Measurements from ENCODE around the gene CHRNA9.

Gene CHRNA9

DNA sequence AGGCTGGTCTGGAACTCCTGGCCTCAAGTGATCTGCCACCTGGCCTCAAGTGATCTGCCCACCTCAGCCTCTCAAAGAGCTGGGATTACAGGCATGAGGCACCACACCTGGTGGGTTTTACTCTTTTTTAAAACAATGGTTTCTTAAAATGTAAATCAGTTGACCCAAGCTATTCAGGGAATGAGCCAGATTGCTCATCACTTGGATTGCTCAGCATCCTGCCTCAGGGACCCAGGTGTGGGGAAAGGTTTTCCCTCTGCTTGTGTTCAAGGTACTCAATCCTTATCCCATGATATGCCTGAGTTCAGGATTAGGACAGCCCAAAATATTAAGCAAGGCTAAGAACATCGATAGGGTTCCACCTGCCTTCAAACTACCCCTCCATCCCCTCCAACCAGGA, 67.4 kb downstream of the CHRNA9 start:
- Histone ChIP-seq H3K9ac (ENCODE audit: low read length) (no peak overlapping the region), H3K4me1 (ENCODE audit: low read length) (no peaks in the 10 kb centered on the region), H3K79me2 (ENCODE audit: low read length) (no peaks in the 10 kb centered on the region), H3K9me3 (replicated peaks; ENCODE audit: insufficient read depth, low read length) (no peaks in the 10 kb centered on the region), H3K4me2 (ENCODE audit: low read depth, low read length) (no peak overlapping the region), H3K27ac (ENCODE audit: low read length) (no peak overlapping the region), H3F3A (ENCODE audit: insufficient read depth, low read length) (no peaks in the 10 kb centered on the region), H3K36me3 (replicated peaks; ENCODE audit: insufficient read depth, low read length) (no peaks in the 10 kb centered on the region), H3K27me3 (replicated peaks; ENCODE audit: insufficient read depth, low read length) (no peaks in the 10 kb centered on the region), H4K20me1 (ENCODE audit: insufficient read depth, low read length) (no peaks in the 10 kb centered on the region), H3K9me2 (replicated peaks; ENCODE audit: insufficient read depth, low read length) (no peaks in the 10 kb centered on the region), H2AFZ (ENCODE audit: low read length) (no peak overlapping the region), H3K4me3 (ENCODE audit: low read length) (no peak overlapping the region)
- no peak for DNase-seq
- no peak for TF ChIP-seq EZH2 (optimal IDR thresholded peaks at IDR 0.05; ENCODE audit: low read depth, low read length)
- TF ChIP-seq CTCF (IDR thresholded peaks at IDR 0.05; ENCODE audit: low read length): no peak
- TF ChIP-seq EZH2phosphoT487 (IDR thresholded peaks at IDR 0.05; ENCODE audit: low read length): no peak

DNA sequence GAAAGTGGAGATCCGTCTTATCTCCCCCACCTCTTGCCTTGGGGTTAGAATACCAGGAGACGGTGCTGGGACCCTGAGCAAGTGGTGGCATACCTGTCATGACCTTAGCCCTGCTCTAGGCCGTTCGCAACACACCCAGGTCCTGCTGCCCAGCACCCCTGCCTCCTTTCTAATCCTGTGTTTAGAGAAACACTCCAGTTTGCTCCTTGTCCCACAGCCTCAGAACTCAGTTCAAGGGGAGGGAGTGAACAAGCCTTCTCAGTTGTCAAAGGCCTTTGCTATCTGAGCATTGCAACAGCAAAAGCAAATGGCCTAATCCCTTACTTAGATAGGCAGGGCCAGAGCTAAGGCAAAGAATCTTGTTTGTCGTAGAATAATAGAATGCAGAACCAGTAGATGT, 67.9 kb downstream of the CHRNA9 start:
- no peak for DNase-seq
- H3K27ac ChIP-seq (ENCODE audit: low read length): no peak overlapping the region

More for the DNA sequence above, 67.9 kb downstream of the CHRNA9 start:
- Histone ChIP-seq H3K4me3 (ENCODE audit: low read length) (no peak overlapping the region), H3F3A (ENCODE audit: insufficient read depth, low read length) (no peaks in the 10 kb centered on the region), H3K4me2 (ENCODE audit: low read depth, low read length) (no peak overlapping the region), H3K9me3 (replicated peaks; ENCODE audit: insufficient read depth, low read length) (no peaks in the 10 kb centered on the region), H4K20me1 (ENCODE audit: insufficient read depth, low read length) (no peaks in the 10 kb centered on the region), H3K27me3 (replicated peaks; ENCODE audit: insufficient read depth, low read length) (no peaks in the 10 kb centered on the region), H3K4me1 (ENCODE audit: low read length) (no peaks in the 10 kb centered on the region), H3K36me3 (replicated peaks; ENCODE audit: insufficient read depth, low read length) (no peaks in the 10 kb centered on the region), H3K79me2 (ENCODE audit: low read length) (no peaks in the 10 kb centered on the region), H3K9me2 (replicated peaks; ENCODE audit: insufficient read depth, low read length) (no peaks in the 10 kb centered on the region), H2AFZ (ENCODE audit: low read length) (no peak overlapping the region), H3K9ac (ENCODE audit: low read length) (no peak overlapping the region)
- no peak for TF ChIP-seq EZH2phosphoT487 (IDR thresholded peaks at IDR 0.05; ENCODE audit: low read length)
- no peak for TF ChIP-seq EZH2 (optimal IDR thresholded peaks at IDR 0.05; ENCODE audit: low read depth, low read length)
- TF ChIP-seq CTCF (IDR thresholded peaks at IDR 0.05; ENCODE audit: low read length): no peak

All from MM.1S (cell line).